Transverse colon (tissue), 4 donors: ENCODE results near the gene TP53AIP1. TPM values are rescaled to one million over a fixed set of nuclear protein-coding genes. Genes with fewer than 3 reads are reported as not detected.

Experiments
- DNase-seq: peaks from one replicate; pipeline ENCODE4 v3.0.0-alpha.2; 2019
- H3K27ac ChIP-seq, 4 donors: fragments of 200-600 bp; sonication (generic); 2 replicates each; pipeline ENCODE4 v1.5.1; 2016 to 2018; ENCODE audit warnings: inconsistent platforms in 4 of 4
- H3K27me3 ChIP-seq: fragments of 200-600 bp; sonication (generic); 2 replicates; pipeline ENCODE4 v1.5.1; 2017; ENCODE audit warnings: inconsistent platforms
- H3K36me3 ChIP-seq, 4 donors: fragments of 200-600 bp; sonication (generic); 2 replicates each; pipeline ENCODE4 v1.5.1; 2017 to 2019; ENCODE audit warnings: inconsistent platforms in 4 of 4
- H3K4me1 ChIP-seq, 4 donors: fragments of 200-600 bp; sonication (generic); 2 replicates each; pipeline ENCODE4 v1.5.1; 2017 to 2020; ENCODE audit warnings: inconsistent platforms in 4 of 4
- H3K4me3 ChIP-seq, 4 donors: fragments of 200-600 bp; sonication (generic); 1 replicate in 1 of 4; 2 replicates in 3 of 4; pipeline versions ENCODE4 v1.5.1 to v1.6.1; 2017 to 2019; ENCODE audit warnings: inconsistent platforms in 4 of 4
- H3K9me3 ChIP-seq, 2 donors: fragments of 200-600 bp; sonication (generic); 2 replicates each; pipeline ENCODE4 v1.5.1; 2017 to 2019; ENCODE audit warnings: inconsistent platforms in 2 of 2
- EP300 ChIP-seq: sonication (generic); formaldehyde crosslinking; IDR thresholded peaks from one replicate; pipeline ENCODE4 v1.6.1; 2017; ENCODE audit warnings: antibody characterized with exemption, low read depth
- POLR2A ChIP-seq: fragments of 450-650 bp; IDR thresholded peaks from one replicate; pipeline ENCODE4 v1.6.1; 2016; ENCODE audit warnings: antibody characterized with exemption, mild to moderate bottlenecking, moderate library complexity
- POLR2AphosphoS5 ChIP-seq, 3 donors: sonication (generic); formaldehyde crosslinking; IDR thresholded peaks; one replicate each; pipeline ENCODE4 v1.6.1; 2016; ENCODE audit warnings: antibody characterized with exemption in 3 of 3
- WGBS, 2 donors: methylation state at CpG; one replicate each; pipeline ENCODE4 v1.1.5; 2018; ENCODE audit warnings: low coverage in 1 of 2; 5-methylcytosine and 5-hydroxymethylcytosine counted together
- in situ Hi-C, 4 donors: fragments of 200-750 bp; cut with MboI; loops; one replicate each; pipeline versions ENCODE4 v1.15.0 to v1.15.1; 2017; ENCODE audit warnings: low sequenced_read_pairs in 3 of 4, low pct_ligation_motif_present in 1 of 4, low pct_unique_long_range_greater_than_20kb in 1 of 4
- intact Hi-C: fragments of 100-400 bp; cut with DNase I; formaldehyde crosslinking; loops from one replicate; pipeline ENCODE4 v1.15.1; 2023; ENCODE audit warnings: low total_unique reads
- total RNA-seq, 4 donors: library from RNA; depleted of rRNA; stranded (reverse); fragments of >200 nt; gene quantifications; one replicate each; pipeline ENCODE4 v1.1.0, GENCODE V29; 2016
- TF ChIP-seq, protein P1 (sequence below), 5 experiments: fragments of 200-600 bp in 3 of 5; fragments of 450-650 bp in 2 of 5; sonication (generic) in 3 of 5; IDR thresholded peaks; 1 replicate in 2 of 5; 2 replicates in 3 of 5; pipeline ENCODE4 v1.5.1; 2016 to 2017; ENCODE audit warnings: antibody characterized with exemption in 5 of 5, inconsistent platforms in 3 of 5, mild to moderate bottlenecking in 2 of 5, moderate library complexity in 1 of 5

The TP53AIP1 gene, protein sequence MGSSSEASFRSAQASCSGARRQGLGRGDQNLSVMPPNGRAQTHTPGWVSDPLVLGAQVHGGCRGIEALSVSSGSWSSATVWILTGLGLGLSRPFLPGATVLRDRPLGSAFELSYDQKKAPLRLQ
- total RNA-seq: under 1 TPM in 3 of 4 donors, not detected in 1; 0.20 to 0.48 (median 0.41) TPM

DNA sequence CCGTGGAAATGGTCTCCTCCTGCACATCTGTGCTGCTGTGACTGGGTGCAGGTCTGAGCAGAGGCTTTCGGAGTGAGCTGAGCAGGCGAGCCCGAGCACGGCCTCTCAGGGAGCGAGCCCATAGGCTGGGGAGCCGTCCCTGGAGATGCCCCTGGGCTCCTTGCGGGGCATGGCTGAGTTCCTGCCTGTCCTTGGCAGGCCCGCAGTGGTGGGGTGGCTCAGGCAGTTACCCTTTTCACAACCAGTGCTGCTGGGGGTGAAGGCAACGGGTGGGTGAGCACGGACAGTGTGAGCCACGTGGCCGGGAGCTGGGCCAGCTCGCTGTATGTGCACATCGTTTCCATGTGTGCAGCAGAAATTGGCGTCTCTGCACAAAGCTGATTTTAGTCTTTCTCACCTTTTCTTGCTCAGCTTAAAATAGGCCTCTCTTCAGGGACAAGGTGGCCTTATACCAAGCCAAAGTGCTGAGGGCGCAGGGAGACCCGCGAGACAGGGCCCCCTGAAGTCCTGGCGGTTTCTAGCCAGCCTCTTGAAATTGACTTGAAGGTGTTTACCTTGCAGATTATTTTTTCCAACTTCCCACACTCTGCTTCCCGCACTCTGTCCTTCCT lies at the start of gene TP53AIP1:
Gene TP53AIP1 (minus strand): TSS at position 55 of the 611 bp plus-strand sequence. CDS start 5,053 bp downstream, outside the sequence.
- Histone ChIP-seq H3K4me1 (peaks cover 0 to 4% (median 0%) of the 10 kb centered on the region in 4 donors), H3K27me3 (no peaks in the 10 kb centered on the region), H3K9me3 (no peaks in the 10 kb centered on the region), H3K4me3 (no peak within 1 kb of the TSS), H3K27ac (no peak within 1 kb of the TSS), H3K36me3 (no peaks in the 10 kb centered on the region)
- in situ Hi-C loops: no loop called here
- intact Hi-C loops: no loop called here
- DNase-seq: no peak
- TF ChIP-seq, protein P1, sequence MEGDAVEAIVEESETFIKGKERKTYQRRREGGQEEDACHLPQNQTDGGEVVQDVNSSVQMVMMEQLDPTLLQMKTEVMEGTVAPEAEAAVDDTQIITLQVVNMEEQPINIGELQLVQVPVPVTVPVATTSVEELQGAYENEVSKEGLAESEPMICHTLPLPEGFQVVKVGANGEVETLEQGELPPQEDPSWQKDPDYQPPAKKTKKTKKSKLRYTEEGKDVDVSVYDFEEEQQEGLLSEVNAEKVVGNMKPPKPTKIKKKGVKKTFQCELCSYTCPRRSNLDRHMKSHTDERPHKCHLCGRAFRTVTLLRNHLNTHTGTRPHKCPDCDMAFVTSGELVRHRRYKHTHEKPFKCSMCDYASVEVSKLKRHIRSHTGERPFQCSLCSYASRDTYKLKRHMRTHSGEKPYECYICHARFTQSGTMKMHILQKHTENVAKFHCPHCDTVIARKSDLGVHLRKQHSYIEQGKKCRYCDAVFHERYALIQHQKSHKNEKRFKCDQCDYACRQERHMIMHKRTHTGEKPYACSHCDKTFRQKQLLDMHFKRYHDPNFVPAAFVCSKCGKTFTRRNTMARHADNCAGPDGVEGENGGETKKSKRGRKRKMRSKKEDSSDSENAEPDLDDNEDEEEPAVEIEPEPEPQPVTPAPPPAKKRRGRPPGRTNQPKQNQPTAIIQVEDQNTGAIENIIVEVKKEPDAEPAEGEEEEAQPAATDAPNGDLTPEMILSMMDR (IDR thresholded peaks at IDR 0.05): no peak
- TF ChIP-seq POLR2A: no peak
- TF ChIP-seq EP300: no peak
- TF ChIP-seq POLR2AphosphoS5 (IDR thresholded peaks at IDR 0.05): no peak
- WGBS, 2 donors: 90% methylated on average over 21 of the region's 21 CpGs; no CpG with 5 or more reads in 1 of the 2 donors

DNA sequence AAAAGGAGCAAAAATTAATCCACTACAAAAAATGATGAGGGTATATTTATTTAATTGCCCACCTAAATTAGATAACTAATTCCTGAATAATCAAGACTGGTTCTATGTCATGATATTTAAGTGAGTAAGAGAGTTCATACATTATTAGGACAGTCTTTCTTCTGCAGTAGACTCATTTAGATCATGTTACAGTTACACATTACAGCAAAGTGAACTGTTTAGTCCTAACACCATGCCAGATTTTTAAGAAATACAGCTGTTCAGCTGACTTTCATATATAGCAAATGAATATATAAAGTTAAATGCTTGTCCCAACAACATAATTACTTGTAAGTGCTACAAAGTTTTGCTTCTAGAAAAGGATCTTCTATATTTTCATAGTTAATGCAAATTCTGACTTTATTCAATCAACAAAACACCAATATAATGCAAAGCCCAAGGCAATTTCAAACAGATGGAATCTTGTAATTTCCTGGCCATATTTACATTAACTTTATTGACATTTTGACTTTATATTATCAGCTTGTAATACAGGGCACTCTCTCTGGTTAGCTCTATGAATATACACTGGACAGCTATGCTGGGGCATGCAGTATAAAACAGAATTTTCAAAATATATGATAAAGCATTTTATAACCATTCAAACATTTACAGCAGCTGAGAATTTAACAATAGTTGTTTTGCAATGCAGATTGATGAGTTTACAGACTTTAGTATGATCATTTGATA lies 45.7 kb upstream of the TP53AIP1 start:
- Histone ChIP-seq H3K36me3 (peaks cover 0 to 12% (median 0%) of the 10 kb centered on the region in 4 donors), H3K27me3 (no peaks in the 10 kb centered on the region), H3K4me1 (no peaks in the 10 kb centered on the region), H3K9me3 (no peaks in the 10 kb centered on the region), H3K4me3 (no peak overlapping the region), H3K27ac (peak overlapping the region in 1 of 4 donors; percentile 3)
- intact Hi-C loops: no loop called here
- DNase-seq: no peak
- in situ Hi-C loops: no loop called here
- TF ChIP-seq POLR2AphosphoS5 (IDR thresholded peaks at IDR 0.05): no peak
- TF ChIP-seq, protein P1 (IDR thresholded peaks at IDR 0.05): no peak
- TF ChIP-seq POLR2A: no peak
- TF ChIP-seq EP300: no peak

DNA sequence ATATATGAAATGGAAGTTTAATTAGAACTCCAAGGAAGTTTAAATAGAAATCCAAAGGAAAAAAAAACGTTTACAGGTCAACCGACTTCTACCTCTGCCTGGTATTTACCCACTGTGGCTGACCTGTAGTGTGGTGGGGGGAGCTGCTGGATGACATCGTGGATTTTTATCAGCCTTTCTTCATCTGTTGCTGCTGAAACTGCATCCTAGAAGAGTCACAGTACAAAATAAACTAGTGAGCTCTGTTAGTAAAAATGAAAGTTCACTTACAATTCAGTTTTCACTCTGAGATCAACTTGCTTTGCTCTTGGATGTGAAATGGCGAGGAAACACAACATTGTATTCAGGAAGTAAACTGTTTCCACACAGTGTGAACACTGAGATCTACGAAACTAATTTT lies 43.2 kb upstream of the TP53AIP1 start:
- H3K4me1 ChIP-seq: no peaks in the 10 kb centered on the region
- no peak for DNase-seq
- WGBS, 2 donors: 60 to 76% methylated on average over 2 to 5 of the region's 5 CpGs
- no peaks in the 10 kb centered on the region for H3K27me3 ChIP-seq
- H3K9me3 ChIP-seq: no peaks in the 10 kb centered on the region
- no peak overlapping the region for H3K27ac ChIP-seq
- intact Hi-C loops: no loop called here
- H3K36me3 ChIP-seq: peaks cover 0 to 21% (median 0%) of the 10 kb centered on the region in 4 donors
- in situ Hi-C loops: no loop called here
- H3K4me3 ChIP-seq: no peak overlapping the region
- TF ChIP-seq POLR2AphosphoS5 (IDR thresholded peaks at IDR 0.05): no peak
- TF ChIP-seq, protein P1 (IDR thresholded peaks at IDR 0.05): no peak
- TF ChIP-seq POLR2A: no peak
- TF ChIP-seq EP300: no peak

DNA sequence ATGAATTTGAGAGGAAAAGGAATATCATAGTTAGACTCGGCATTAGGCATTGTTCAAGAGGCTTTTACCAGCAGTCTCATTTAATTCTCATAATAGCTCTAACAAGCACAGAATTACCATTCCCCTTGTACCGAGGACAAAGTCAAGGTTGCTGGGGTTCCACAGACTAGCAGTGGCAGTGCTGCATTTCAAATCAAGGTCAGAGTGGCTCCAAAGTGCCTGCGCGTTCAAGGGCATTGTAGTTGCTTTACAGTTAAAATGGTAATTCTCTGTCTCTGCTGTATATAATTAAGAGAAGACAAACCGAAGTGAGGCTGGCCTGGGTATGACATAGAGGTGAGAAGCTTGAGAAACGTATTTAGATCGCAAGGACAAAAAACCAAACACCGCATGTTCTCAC lies 40.4 kb upstream of the TP53AIP1 start:
- Histone ChIP-seq H3K27ac (no peak overlapping the region), H3K9me3 (no peaks in the 10 kb centered on the region), H3K27me3 (no peaks in the 10 kb centered on the region), H3K4me3 (no peak overlapping the region), H3K36me3 (peaks cover 0 to 40% (median 10%) of the 10 kb centered on the region in 4 donors), H3K4me1 (no peaks in the 10 kb centered on the region)
- intact Hi-C loops: no loop called here
- TF ChIP-seq EP300 (no peak), POLR2AphosphoS5 (IDR thresholded peaks at IDR 0.05) (no peak), POLR2A (no peak)
- TF ChIP-seq, protein P1 (IDR thresholded peaks at IDR 0.05): no peak
- DNase-seq: no peak
- 85 to 97% methylated on average over 7 to 8 of the region's 8 CpGs for WGBS, 2 donors
- in situ Hi-C loops: no loop called here
